HFF-Myc (cell line): ENCODE data around the gene C12orf54.
"Not testable (repeated sequence)": the region's sequence is repeated elsewhere in the genome, so short reads cannot be mapped to it uniquely, and the experiment has no call there.

Experiments used
- DNase-seq: peaks from one replicate; pipeline ENCODE4 v3.0.0-alpha.2; 2011; ENCODE audit warnings: low read depth; ENCODE audit errors: extremely low read depth
- H3K4me3 ChIP-seq: replicated peaks from 2 replicates; pipeline ENCODE4 v1.5.1; 2011; ENCODE audit warnings: low read depth, mild to moderate bottlenecking, control low read depth, low read length
- CTCF ChIP-seq: IDR thresholded peaks from 2 replicates; pipeline ENCODE4 v1.5.1; 2012; ENCODE audit warnings: mild to moderate bottlenecking, low read depth, low read length, control low read depth; ENCODE audit errors: missing control alignments

The C12orf54 gene

DNA sequence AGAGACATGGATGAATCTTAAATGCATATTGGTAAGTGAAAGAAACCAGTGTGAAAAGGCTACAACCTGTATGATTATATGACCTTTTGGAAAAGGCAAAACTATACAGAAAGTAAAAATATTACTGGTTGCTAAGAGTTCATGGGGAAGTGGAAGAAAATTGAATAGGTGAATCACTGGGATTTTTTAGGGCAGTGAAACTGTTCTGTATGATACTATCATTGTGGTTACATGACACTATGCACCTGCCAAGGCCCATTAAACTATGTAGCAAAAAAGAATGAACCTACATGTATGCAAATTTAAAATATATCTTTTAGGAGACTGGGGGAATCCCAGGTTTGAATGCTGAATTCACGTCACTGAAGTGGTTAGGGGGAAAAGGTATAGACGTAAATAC is 30.6 kb downstream of the C12orf54 start:
- no peak for TF ChIP-seq CTCF
- H3K4me3 ChIP-seq = no peak overlapping the region
- no peak for DNase-seq

- no peak overlapping the region for H3K4me3 ChIP-seq
- TF ChIP-seq CTCF = no peak
- DNase-seq = no peak
Observed at GRCh38 chr12:48514728-48515127, 32.4 kb downstream of the C12orf54 start.

- not testable (repeated sequence) for DNase-seq
Observed at GRCh38 chr12:48520381-48520780, 38.1 kb downstream of the C12orf54 start.

DNA sequence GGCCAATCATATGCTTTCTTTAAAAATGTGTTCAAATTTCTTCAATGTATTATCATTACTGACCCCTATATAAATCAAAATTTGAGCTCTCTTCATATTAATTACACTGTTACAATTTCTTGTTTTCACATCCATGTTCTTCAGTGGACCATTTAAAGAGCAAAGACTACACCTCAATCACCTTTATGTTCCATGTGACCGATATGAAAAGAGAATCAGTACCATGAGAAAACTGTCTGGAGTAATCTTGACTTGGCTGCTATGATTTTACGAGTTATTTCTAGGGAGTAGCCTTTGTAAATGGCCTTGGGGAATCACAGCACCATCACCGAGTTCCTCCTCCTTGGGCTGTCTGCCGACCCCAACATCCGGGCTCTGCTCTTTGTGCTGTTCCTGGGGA is 43.0 kb downstream of the C12orf54 start, which contains the start of gene OR8S1:
TSS of gene OR8S1 (plus strand) at position 301 of the 400 bp plus-strand sequence. CDS start at position 301, 0 bp downstream.
- TF ChIP-seq CTCF = no peak
- DNase-seq = no peak
- H3K4me3 ChIP-seq = no peak within 1 kb of the TSS

More at GRCh38 chr12:48520381-48520780, 38.1 kb downstream of the C12orf54 start:
- H3K4me3 ChIP-seq = not testable (repeated sequence)

DNA sequence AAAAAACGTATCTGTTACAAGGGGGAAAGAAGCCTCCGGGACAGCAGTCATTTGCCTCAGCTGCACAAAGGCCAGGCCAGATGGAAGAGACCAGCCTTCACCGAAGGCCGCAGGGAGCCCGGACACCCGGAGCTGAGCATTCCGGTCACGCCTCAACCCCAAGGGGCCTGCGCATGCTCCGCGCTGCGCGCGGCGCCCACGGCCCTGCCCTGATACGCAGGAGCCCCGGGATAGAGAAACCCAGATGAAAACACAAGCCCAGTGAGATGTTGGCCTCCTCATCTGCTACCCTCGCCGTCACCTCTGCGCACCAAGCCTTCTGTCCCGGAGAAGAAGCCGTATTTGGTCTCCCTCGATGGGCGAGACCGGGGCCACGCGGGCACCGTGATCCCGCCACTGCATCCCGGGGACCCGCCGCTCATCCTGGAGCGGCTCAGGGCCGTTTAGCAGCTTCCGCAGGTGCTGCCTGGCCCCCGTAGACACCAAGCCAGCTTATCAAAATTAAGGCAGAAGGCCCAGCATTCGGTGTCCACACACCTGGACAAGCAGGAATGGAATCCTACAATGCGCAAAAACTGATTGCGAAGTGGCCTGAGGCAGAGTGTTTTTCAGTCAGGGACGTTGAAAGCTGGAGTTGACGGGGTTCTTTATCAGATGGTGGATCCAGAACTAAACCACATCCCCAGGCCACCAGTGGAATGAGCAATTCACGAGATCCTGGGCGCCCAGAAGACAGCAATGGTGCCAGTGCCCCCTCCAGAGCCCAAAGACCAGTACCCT is 45.8 kb downstream of the C12orf54 start:
- no peak for DNase-seq
- no peak for TF ChIP-seq CTCF
- no peak overlapping the region for H3K4me3 ChIP-seq

DNA sequence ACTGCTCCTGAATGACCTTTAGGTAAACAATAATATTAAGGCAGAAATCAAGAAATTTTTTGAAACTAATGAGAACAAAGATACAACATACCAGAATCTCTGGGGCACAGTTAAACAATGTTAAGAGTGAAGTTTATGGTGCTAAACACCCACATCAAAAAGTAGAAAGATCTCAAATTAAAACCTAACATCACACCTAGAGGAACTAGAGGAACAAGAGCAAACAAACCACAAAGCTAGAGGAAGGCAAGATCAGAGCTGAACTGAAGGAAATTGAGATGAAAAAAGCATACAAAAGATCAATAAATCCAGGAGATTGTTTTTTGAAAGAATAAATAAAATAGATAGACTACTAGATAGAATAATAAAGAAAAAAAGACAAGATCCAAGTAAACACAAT is 50.3 kb downstream of the C12orf54 start:
- H3K4me3 ChIP-seq = no peak overlapping the region
- no peak for TF ChIP-seq CTCF
- no peak for DNase-seq

- H3K4me3 ChIP-seq = no peak overlapping the region
- no peak for TF ChIP-seq CTCF
- no peak for DNase-seq
Observed at GRCh38 chr12:48536602-48537001, 54.3 kb downstream of the C12orf54 start.
